Mammary epithelial cell (primary cell): ENCODE measurements around the gene NOSIP.

Source experiments
- EZH2 ChIP-seq: IDR thresholded peaks from 2 replicates; pipeline ENCODE4 v1.6.1; 2012; ENCODE audit warnings: low read length, inconsistent platforms, borderline replicate concordance
- TF ChIP-seq, protein P1 (sequence below), 2 donors: IDR thresholded peaks in 1 of 2; conservative IDR thresholded peaks in 1 of 2; 2 replicates each; pipeline ENCODE4 v1.5.1; 2011 to 2012; ENCODE audit warnings: inconsistent platforms in 2 of 2, low read length in 2 of 2, mild to moderate bottlenecking in 2 of 2, control low read depth in 1 of 2, low read depth in 1 of 2; ENCODE audit not compliant: insufficient read depth in 1 of 2; ENCODE audit errors: extremely low read depth in 1 of 2

DNA sequence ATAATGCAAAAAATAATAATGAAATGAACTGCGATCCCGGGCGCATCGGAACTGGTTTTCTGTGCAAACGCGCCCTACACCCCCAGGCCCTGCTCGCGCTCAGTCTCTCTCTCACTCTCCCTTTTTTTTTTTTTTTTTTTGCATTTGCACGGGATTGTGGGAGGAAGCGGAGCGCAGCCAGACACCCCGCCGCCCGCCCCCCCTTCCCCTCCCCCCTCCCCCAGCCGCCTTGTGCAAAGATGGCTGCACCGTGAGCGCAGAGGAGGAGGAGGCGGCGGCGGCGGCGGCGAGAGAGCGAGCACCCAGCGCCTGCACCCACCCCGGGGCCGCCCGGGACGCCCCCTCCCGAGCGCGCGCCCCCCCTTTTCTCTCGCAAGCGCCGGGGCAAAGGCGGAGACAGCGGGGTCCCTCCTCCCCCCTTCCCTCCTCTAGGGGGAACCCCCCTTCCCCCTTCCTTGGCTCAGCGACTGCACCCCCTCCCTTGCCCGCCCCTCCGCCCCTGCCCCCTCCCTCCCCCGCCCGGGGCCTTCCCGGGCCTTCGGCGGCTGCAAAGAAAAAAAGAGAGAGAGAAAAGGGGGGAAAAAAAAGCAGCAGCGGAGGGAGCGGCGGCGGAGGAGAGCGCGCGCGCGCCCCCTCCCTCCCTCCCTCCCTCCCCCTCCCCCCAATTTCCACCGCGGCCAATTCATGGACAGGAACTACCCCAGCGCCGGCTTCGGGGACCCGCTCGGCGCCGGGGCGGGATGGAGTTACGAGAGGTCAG, 10.8 kb upstream of the NOSIP start, which contains the start of gene PRR12:
- TF ChIP-seq, protein P1, sequence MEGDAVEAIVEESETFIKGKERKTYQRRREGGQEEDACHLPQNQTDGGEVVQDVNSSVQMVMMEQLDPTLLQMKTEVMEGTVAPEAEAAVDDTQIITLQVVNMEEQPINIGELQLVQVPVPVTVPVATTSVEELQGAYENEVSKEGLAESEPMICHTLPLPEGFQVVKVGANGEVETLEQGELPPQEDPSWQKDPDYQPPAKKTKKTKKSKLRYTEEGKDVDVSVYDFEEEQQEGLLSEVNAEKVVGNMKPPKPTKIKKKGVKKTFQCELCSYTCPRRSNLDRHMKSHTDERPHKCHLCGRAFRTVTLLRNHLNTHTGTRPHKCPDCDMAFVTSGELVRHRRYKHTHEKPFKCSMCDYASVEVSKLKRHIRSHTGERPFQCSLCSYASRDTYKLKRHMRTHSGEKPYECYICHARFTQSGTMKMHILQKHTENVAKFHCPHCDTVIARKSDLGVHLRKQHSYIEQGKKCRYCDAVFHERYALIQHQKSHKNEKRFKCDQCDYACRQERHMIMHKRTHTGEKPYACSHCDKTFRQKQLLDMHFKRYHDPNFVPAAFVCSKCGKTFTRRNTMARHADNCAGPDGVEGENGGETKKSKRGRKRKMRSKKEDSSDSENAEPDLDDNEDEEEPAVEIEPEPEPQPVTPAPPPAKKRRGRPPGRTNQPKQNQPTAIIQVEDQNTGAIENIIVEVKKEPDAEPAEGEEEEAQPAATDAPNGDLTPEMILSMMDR (conservative IDR thresholded peaks at IDR 0.05 in 1 of 2, IDR thresholded peaks at IDR 0.05 in 1 of 2; ENCODE audit: extremely low read depth in 1 of 2, insufficient read depth in 1 of 2, low read depth in 1 of 2, low read length in 2 of 2), result no peak
- TF ChIP-seq EZH2, result no peak
